NCI-H345 treated with DMSO at 0.1 percent for 48 hours (cell line): ENCODE results near the gene EFNA5.
"Not testable (repeated sequence)": the region's sequence is repeated elsewhere in the genome, so short reads cannot be mapped to it uniquely, and the experiment has no call there.

ENCODE experiments used
- DNase-seq: peaks from one replicate; lab custom pipeline; 2025; ENCODE audit not compliant: unreplicated experiment; lab: John Stamatoyannopoulos, UW

The EFNA5 gene

GRCh38 chr5:107499237-107499636 lies 171.5 kb downstream of the EFNA5 start:
- DNase-seq, result no peak

- DNase-seq, result no peak
Observed at GRCh38 chr5:107496466-107496865, 174.3 kb downstream of the EFNA5 start.

GRCh38 chr5:107494129-107494528 lies 176.6 kb downstream of the EFNA5 start:
- DNase-seq, result not testable (repeated sequence)

GRCh38 chr5:107487056-107487542 lies 183.6 kb downstream of the EFNA5 start:
- no peak for DNase-seq

GRCh38 chr5:107486489-107486888 lies 184.2 kb downstream of the EFNA5 start:
- DNase-seq, result no peak

- no peak for DNase-seq
Observed at GRCh38 chr5:107485184-107485583, 185.6 kb downstream of the EFNA5 start.

- DNase-seq, result no peak
Observed at GRCh38 chr5:107484281-107484680, 186.5 kb downstream of the EFNA5 start.

- no peak for DNase-seq
Observed at GRCh38 chr5:107483231-107484024, 187.3 kb downstream of the EFNA5 start.

GRCh38 chr5:107478068-107478641 lies 192.6 kb downstream of the EFNA5 start:
- DNase-seq, result no peak

GRCh38 chr5:107477492-107477891 lies 193.2 kb downstream of the EFNA5 start:
- no peak for DNase-seq

GRCh38 chr5:107476783-107477182 lies 194.0 kb downstream of the EFNA5 start:
- no peak for DNase-seq

GRCh38 chr5:107474716-107475489 lies 195.8 kb downstream of the EFNA5 start:
- DNase-seq, result no peak

- no peak for DNase-seq
Observed at GRCh38 chr5:107474361-107474715, 196.4 kb downstream of the EFNA5 start.

GRCh38 chr5:107472620-107473064 lies 198.1 kb downstream of the EFNA5 start:
- DNase-seq, result no peak

GRCh38 chr5:107470295-107470582 lies 200.5 kb downstream of the EFNA5 start:
- DNase-seq, result no peak

GRCh38 chr5:107469485-107470294 lies 201.0 kb downstream of the EFNA5 start:
- no peak for DNase-seq

GRCh38 chr5:107469064-107469463 lies 201.7 kb downstream of the EFNA5 start:
- DNase-seq, result no peak

GRCh38 chr5:107468276-107468675 lies 202.5 kb downstream of the EFNA5 start:
- DNase-seq, result no peak

- no peak for DNase-seq
Observed at GRCh38 chr5:107467137-107467932, 203.4 kb downstream of the EFNA5 start.

- no peak for DNase-seq
Observed at GRCh38 chr5:107466233-107466769, 204.4 kb downstream of the EFNA5 start.
